ENCODE results near the gene C1QTNF12.

Gene C1QTNF12

DNA sequence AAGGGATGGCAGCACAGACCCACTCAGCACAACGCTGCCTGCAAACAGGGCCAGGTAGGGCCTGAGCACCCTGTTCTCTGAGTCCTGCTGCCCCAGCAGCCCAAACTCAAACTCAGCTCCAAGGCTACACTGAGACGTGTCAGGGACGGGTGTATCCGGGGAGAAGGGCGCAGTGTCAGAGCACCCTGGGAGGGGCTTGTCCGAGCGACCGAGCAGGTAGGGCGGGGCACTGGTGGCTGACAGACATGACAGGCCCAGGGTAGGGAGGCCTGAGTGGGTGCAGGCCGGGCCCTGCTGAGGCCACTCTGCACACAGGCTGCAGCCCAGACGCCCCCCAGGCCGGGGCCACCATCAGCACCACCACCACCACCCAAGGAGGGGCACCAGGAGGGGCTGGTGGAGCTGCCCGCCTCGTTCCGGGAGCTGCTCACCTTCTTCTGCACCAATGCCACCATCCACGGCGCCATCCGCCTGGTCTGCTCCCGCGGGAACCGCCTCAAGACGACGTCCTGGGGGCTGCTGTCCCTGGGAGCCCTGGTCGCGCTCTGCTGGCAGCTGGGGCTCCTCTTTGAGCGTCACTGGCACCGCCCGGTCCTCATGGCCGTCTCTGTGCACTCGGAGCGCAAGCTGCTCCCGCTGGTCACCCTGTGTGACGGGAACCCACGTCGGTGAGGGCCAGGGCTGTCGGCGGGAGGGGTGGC, 39.2 kb upstream of the C1QTNF12 start:
- CTCF ChIA-PET = no interaction called here
- TF ChIP-seq SUZ12 (IDR thresholded peaks at IDR 0.05) (no peak), ARNT (IDR thresholded peaks at IDR 0.05) (no peak), HDGF (IDR thresholded peaks at IDR 0.05; ENCODE audit: borderline replicate concordance) (no peak), LEF1 (IDR thresholded peaks at IDR 0.05; ENCODE audit: borderline replicate concordance) (no peak), ZNF384 (IDR thresholded peaks at IDR 0.05) (no peak), TARDBP (IDR thresholded peaks at IDR 0.05) (no peak), NFRKB (IDR thresholded peaks at IDR 0.05) (no peak), FOXA1 (IDR thresholded peaks at IDR 0.05) (no peak), BHLHE40 (IDR thresholded peaks at IDR 0.05; ENCODE audit: borderline replicate concordance) (no peak), CTBP1 (IDR thresholded peaks at IDR 0.05; ENCODE audit: borderline replicate concordance) (no peak), FOXM1 (IDR thresholded peaks at IDR 0.05; ENCODE audit: borderline replicate concordance) (no peak), FOXK2 (IDR thresholded peaks at IDR 0.05) (no peak), ELF4 (IDR thresholded peaks at IDR 0.05) (no peak), SP1 (IDR thresholded peaks at IDR 0.05) (no peak), L3MBTL2 (conservative IDR thresholded peaks at IDR 0.05) (no peak)
- TF ChIP-seq, protein P1, sequence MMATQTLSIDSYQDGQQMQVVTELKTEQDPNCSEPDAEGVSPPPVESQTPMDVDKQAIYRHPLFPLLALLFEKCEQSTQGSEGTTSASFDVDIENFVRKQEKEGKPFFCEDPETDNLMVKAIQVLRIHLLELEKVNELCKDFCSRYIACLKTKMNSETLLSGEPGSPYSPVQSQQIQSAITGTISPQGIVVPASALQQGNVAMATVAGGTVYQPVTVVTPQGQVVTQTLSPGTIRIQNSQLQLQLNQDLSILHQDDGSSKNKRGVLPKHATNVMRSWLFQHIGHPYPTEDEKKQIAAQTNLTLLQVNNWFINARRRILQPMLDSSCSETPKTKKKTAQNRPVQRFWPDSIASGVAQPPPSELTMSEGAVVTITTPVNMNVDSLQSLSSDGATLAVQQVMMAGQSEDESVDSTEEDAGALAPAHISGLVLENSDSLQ (IDR thresholded peaks at IDR 0.05) = no peak
- POLR2A ChIA-PET = interaction anchor here (2.1 kb wide), 1 partner anchor 12 kb away, joined by 8 read pairs; the partner anchor contains the start of gene UBE2J2
- no peak for DNase-seq (ENCODE audit: extremely low spot score)

DNA sequence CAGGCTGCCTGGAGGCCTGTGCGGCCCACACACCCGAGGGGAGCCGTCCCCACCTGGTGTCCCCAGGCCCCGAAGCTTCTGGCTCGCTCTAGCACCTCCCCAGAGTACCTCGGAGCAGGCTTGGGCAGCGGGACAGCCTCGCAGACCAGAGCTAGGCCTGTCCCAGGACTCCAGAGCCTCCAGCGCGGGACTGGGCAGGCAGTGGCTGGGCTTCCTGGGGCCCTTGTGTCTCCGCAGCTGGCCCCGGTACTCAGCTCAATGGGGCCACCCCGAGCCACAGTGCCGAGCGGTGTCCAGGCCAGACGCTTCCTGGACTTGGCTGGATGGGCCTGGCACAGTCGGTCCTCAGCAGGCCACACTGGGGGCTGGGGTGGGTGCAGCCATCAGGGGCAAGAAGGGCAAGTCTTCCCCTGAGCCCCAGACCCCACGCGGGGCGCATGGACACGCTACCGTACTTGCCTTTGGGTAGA, 38.6 kb upstream of the C1QTNF12 start:
- CTCF ChIA-PET = no interaction called here
- TF ChIP-seq LEF1 (IDR thresholded peaks at IDR 0.05; ENCODE audit: borderline replicate concordance) (no peak), HDGF (IDR thresholded peaks at IDR 0.05; ENCODE audit: borderline replicate concordance) (no peak), CTBP1 (IDR thresholded peaks at IDR 0.05; ENCODE audit: borderline replicate concordance) (no peak), ELF4 (IDR thresholded peaks at IDR 0.05) (no peak), NFRKB (IDR thresholded peaks at IDR 0.05) (no peak), FOXA1 (IDR thresholded peaks at IDR 0.05) (no peak), L3MBTL2 (conservative IDR thresholded peaks at IDR 0.05) (no peak), ZNF384 (IDR thresholded peaks at IDR 0.05) (no peak)
- POLR2A ChIA-PET = interaction anchor here (2.1 kb wide), 1 partner anchor 11 kb away, joined by 8 read pairs; the partner anchor contains the start of gene UBE2J2
- DNase-seq (ENCODE audit: extremely low spot score) = no peak

DNA sequence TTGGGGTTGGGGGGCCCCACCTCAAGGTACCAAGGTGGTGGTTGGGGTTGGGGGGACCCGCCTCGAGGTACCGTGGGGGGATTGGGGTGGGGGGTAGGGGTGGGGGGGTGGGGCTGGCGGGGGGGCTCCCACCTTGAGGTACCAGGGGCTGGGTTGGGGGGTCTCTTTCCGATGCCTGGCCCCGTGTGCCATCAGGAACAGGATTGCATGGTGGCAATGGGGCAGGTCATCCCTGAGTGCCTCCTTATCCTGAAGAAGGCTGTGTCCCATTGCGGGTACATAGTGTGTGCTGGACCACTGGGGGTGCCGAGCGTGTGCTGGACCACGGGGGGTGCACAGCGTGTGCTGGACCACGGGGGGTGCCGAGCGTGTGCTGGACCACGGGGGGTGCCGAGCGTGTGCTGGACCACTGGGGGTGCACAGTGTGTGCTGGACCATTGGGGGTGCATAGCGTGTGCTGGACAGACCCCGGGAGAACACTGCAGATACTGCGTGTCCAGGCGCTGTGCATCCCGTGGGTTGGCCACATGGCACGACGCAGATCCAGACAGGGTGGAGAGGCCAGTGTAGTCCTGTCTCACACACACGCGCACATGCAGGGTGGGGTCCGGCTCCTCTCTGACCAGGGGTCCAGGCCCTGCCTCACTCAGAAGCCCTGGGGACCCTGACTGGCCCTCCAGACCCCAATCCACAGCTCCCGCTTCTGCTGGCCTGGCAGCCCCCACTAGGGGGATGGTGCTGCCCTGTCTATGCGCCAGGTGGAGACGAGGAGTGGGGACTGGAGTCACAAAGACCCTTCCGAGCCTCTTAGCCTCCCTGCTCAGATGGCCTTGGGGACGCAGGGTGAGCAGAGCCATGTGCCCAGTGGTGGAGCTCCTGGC, 37.9 kb upstream of the C1QTNF12 start:
- TF ChIP-seq SUZ12 (IDR thresholded peaks at IDR 0.05) = no peak
- TF ChIP-seq SP1 (IDR thresholded peaks at IDR 0.05) = no peak
- TF ChIP-seq TARDBP (IDR thresholded peaks at IDR 0.05) = no peak
- no peak for TF ChIP-seq L3MBTL2 (conservative IDR thresholded peaks at IDR 0.05)
- TF ChIP-seq FOXK2 (IDR thresholded peaks at IDR 0.05) = no peak
- no peak for TF ChIP-seq LEF1 (IDR thresholded peaks at IDR 0.05; ENCODE audit: borderline replicate concordance)
- no peak for TF ChIP-seq NFRKB (IDR thresholded peaks at IDR 0.05)
- TF ChIP-seq FOXA1 (IDR thresholded peaks at IDR 0.05) = no peak
- ChIA-PET CTCF (no interaction called here), POLR2A (interaction anchor here (2.1 kb wide), 1 partner anchor 11 kb away, joined by 8 read pairs; the partner anchor contains the start of gene UBE2J2)
- no peak for DNase-seq (ENCODE audit: extremely low spot score)

DNA sequence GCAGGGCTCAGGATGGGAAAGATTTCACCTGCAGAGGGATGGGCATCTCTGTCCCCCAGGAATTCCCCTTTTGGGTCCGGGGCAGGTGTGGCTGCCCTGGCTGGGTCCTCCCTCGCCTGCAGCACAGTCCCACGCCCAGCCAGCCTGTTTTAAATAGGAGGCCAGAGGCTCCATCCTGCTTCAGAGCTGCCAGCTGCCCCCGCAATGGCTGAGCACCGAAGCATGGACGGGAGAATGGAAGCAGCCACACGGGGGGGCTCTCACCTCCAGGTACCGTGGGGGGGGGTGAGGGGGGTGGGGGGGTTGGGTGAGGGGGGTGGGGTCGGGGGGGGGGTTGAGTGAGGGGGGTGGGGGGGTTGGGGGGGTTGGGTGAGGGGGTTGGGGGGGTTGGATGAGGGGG, 37.3 kb upstream of the C1QTNF12 start:
- DNase-seq (ENCODE audit: extremely low spot score) = peak; percentile 45
- CTCF ChIA-PET = no interaction called here
- POLR2A ChIA-PET = no interaction called here
- no peak for TF ChIP-seq L3MBTL2 (conservative IDR thresholded peaks at IDR 0.05)
- TF ChIP-seq TARDBP (IDR thresholded peaks at IDR 0.05) = no peak
- no peak for TF ChIP-seq FOXK2 (IDR thresholded peaks at IDR 0.05)
- no peak for TF ChIP-seq SP1 (IDR thresholded peaks at IDR 0.05)
- TF ChIP-seq, protein P1 (IDR thresholded peaks at IDR 0.05) = no peak
- no peak for TF ChIP-seq CTBP1 (IDR thresholded peaks at IDR 0.05; ENCODE audit: borderline replicate concordance)
- no peak for TF ChIP-seq ZNF384 (IDR thresholded peaks at IDR 0.05)
- TF ChIP-seq BHLHE40 (IDR thresholded peaks at IDR 0.05; ENCODE audit: borderline replicate concordance) = no peak
- TF ChIP-seq ELF4 (IDR thresholded peaks at IDR 0.05) = no peak

DNA sequence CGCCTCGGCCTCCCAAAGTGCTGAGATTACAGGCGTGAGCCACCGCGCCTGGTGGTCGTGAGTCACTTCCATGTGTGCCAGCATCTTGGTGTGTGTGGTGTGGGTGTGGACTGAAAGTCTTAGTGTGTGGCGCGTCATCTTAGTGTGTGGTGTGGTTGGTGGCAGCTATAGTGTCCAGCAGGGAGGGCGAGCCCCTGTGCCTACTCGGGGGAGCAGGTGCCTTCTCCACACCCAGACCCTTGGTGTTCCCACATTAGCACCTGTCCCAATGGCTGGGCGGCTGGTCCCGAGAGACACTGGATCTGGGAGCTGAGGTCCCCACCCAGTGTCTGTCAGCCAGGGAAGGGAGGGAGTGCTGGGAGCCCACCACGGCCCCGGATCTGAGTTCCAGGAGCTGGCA, 36.5 kb upstream of the C1QTNF12 start:
- ChIA-PET CTCF (interaction anchor here (1.4 kb wide), 1 partner anchor 9 kb away, joined by 3 read pairs; no protein-coding TSS in a partner anchor), POLR2A (no interaction called here)
- DNase-seq (ENCODE audit: extremely low spot score) = no peak
- TF ChIP-seq, protein P1 (IDR thresholded peaks at IDR 0.05) = no peak
- TF ChIP-seq CTBP1 (IDR thresholded peaks at IDR 0.05; ENCODE audit: borderline replicate concordance) (no peak), NFRKB (IDR thresholded peaks at IDR 0.05) (no peak), LEF1 (IDR thresholded peaks at IDR 0.05; ENCODE audit: borderline replicate concordance) (no peak), FOXM1 (IDR thresholded peaks at IDR 0.05; ENCODE audit: borderline replicate concordance) (no peak), FOXA1 (IDR thresholded peaks at IDR 0.05) (no peak), BHLHE40 (IDR thresholded peaks at IDR 0.05; ENCODE audit: borderline replicate concordance) (no peak), ZNF384 (IDR thresholded peaks at IDR 0.05) (no peak), HDGF (IDR thresholded peaks at IDR 0.05; ENCODE audit: borderline replicate concordance) (no peak), ELF4 (IDR thresholded peaks at IDR 0.05) (no peak)

All from HEK293T (cell line).